GDM1 (cell line): ENCODE data around the gene GPAM.
A peak's percentile ranks its signal among the peaks of the same experiment; 100 is the strongest.
"Not testable (repeated sequence)": the region's sequence is repeated elsewhere in the genome, so short reads cannot be mapped to it uniquely, and the experiment has no call there.

Source experiments
- DNase-seq: peaks from one replicate; lab custom pipeline; 2025; lab: John Stamatoyannopoulos, UW

Gene GPAM

DNA sequence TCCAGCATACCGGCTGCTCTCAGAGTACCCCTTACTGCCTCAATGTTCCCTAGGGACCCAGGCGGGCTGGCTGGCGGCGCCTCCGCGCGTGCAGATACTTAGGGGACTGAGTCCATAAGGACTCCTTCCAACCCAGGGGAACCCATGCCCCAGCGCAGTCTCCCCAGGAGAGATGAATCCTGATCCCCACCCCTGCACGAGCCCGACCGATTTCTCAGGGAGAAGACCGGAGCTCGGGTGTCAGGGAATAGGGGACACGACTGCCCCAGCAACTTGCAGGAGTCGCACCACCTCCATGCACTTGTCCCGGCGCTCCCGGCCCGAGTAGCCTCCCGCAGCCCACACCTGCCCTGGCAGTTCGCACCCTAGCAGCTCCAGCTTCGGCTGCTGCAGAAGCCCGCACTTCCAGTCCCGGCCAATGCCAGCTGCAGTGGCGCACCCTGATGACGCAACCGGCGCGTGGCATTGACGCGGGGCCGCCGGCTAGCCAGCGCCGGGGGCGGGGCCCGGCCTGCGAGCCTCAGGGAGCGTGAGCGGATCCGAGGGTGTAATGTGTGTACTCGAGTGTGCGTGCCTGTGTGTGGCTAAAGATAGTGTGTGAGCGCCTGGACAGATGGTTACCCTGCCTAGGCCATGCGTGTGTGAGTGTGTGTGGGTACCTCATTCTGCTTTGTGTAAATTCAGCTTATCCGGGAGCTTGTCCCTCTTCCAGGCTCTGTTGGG is at the start of gene GPAM:
Gene GPAM (minus strand): TSS at position 437 of the 723 bp plus-strand sequence. CDS start 1,981 bp downstream, outside the sequence.
- DNase-seq, result peak; percentile 87

GRCh38 chr10:112232670-112233069 is 49.1 kb upstream of the GPAM start:
- DNase-seq, result no peak

DNA sequence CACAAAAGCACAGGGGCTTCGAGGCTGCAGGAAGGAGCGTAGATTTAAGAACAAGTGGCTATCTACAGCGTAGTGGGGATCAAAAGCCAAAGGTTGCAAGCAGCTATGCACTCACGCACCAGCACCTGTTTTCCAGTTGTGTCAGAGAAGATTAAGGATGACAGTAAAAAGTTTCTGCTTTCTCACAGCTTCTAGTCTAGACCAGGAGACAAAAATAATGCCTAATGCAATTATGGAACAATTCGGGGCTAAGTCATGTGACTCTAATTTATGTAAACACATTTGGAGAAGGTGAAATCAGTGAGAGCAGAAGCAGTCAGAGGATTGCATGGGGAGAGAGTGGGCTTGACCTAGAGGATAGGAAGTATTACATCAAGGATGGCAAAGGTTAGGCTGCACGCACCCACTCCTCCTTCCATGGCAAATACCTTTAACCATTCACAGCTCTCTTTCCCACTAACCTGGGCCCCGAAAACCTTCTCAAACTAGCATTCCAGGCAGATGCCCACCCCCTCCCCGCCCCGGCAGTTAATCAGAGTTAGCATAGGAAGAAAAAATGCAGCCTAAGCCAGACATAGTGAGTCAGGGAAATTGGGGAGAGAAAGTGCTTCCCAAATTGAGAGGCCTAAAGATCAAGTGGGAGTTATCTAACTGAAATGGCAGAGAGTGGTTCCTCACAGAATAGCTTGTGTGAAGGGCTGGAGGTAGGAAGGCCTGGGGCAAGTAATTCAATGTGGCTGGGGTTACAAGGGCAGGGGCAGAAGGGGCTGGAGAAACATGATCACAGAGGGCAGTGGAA is 48.2 kb upstream of the GPAM start:
- DNase-seq, result no peak

GRCh38 chr10:112230325-112230988 is 46.9 kb upstream of the GPAM start:
- DNase-seq, result no peak

- DNase-seq, result no peak
Observed at GRCh38 chr10:112229901-112230300, 46.3 kb upstream of the GPAM start.

DNA sequence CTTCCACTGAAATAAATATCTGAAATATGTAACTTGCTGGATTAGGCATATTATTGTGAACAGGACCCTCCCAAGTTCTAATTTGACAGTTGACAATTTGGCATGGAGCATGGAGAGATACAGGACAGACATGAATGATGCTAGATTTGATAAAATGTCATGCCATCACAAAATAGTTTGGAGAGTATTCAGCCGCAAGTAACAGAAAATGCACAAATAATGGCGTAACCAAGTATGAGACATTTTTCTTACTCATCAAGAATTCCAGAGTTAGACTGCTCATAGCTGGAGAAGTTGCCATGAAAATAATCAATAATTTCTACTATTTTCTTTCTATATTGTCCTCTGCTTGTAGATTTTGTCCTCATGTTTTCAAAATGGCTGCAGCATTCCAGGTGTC is 45.5 kb upstream of the GPAM start:
- DNase-seq, result no peak

GRCh38 chr10:112228366-112229088 is 45.0 kb upstream of the GPAM start:
- DNase-seq, result not testable (repeated sequence)

DNA sequence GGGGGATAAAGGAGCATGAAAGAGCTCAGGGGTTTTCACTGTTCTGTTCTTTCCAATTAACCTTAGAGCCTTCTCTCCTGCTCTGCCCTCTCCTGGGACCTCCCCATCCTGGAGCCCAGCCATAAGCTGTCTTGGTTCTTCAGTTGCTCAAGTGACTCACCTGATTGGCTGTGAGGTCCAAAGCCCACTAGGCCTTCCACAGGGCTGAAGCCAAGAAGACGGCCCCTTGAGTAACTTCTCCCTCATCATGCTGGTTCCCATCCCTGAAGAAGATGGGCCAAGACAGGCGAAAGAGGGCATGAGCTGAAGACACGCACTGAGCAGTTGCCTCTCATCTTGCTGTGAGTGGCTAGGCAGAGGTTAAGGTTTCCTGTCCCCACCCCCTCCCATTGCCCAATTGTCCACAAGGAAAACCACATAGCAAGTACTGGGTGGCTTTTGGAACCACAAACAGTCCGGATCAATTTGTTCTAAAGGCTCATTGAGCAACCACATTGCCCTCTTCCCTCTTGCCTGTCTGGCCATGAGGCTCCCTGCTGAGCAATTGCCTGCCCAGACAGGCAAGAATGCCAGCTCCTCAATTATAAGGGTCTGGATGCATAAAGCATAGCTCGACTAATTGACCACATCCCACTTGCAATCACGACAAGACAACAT is 43.9 kb upstream of the GPAM start:
- DNase-seq, result no peak

GRCh38 chr10:112226439-112227248 is 43.1 kb upstream of the GPAM start:
- no peak for DNase-seq

- no peak for DNase-seq
Observed at GRCh38 chr10:112225771-112226438, 42.3 kb upstream of the GPAM start.

DNA sequence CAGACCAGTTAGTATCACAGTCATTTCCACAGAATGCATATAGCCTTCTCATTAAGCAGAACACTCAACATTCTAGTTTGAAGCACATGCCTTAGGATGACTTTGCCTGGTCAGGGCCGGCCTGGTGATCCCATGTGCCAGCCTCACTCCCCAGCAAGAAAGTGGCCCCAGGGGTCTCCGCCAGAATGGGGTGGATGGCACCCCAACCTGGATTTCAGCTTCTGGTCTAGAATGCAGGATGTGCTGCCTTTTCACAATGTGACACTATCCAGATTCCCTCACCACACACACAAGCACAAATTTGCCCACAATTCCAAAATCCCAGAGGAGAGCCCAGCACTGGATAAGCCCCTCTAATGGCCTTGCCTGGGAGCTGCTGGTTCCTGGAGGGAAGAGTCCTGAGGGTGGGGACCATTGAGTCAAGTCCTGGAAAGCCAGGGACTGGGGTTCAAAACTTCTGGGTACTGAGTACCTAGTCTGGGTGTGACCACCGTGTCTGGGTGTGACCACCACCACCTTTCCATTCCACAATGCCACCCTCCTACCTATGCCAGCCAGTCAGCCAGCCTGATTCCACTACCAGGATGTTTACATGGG is 41.5 kb upstream of the GPAM start:
- no peak for DNase-seq

GRCh38 chr10:112223725-112224124 is 40.2 kb upstream of the GPAM start:
- no peak for DNase-seq

DNA sequence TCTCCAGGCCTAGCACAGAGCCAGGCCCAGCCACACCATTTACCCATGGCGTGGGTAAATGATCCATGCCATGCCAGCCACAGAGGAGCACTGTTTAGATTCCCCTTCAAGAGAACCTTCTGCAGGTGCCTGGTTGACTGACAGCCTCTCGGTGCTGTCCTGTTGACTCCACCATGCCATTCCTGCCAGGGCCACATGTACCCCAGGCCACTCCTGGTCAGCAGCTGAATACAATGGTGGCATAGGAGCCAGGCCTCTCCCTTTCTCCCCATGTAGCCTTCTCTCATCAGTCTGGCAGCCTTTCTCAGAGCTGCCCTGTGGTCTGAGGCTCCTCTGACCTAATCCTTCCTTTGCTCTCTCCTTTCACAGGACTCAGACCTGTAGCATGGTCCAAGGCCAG is 39.2 kb upstream of the GPAM start:
- DNase-seq, result no peak

- no peak for DNase-seq
Observed at GRCh38 chr10:112221545-112221944, 38.0 kb upstream of the GPAM start.

DNA sequence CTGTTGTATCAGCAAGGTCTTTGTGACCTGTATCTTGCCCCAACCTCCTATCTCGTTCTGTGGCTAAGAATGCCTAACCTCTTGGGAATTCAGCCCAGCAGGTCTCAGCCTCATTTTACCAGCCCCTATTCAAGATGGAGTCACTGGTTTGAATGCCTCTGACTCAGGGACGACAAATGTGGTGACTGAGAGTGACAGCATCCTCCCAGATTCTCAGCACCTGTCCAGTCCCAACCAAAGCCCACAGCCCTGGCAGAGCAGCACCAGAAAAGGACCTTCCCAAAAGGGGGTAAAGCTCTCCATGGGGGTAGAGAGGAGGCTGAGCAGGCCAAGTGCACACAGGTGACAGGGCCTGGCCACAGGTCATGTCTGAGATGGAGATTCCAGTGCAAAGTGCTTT is 35.4 kb upstream of the GPAM start:
- DNase-seq, result no peak

GRCh38 chr10:112218036-112218390 is 34.4 kb upstream of the GPAM start:
- no peak for DNase-seq

GRCh38 chr10:112217386-112218035 is 33.9 kb upstream of the GPAM start:
- DNase-seq, result no peak

DNA sequence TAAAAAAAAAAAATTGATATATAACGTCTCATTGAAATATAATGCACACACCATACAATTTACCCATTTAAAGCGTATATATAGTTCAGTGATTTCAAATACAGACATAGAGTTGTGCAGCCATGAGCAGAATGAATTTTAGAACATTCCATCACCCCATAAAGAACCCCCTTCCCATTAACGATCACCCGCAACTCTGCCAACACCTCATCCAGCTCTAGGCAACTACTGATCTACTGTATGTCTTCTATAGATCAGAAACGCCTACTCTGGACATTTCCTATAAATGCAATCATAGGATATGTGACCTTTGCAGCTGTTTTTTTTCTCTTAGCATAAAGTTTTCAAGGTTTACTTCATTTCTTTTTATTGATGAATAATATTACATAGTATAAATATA is 33.4 kb upstream of the GPAM start:
- no peak for DNase-seq

- DNase-seq, result no peak
Observed at GRCh38 chr10:112216151-112216550, 32.6 kb upstream of the GPAM start.
